Mesenteric fat pad (tissue), 1 donor: ENCODE data around the gene MESP2. TPM values are rescaled to one million over a fixed set of nuclear protein-coding genes. Genes with fewer than 3 reads are reported as not detected.

Experiments used
- DNase-seq: peaks from one replicate; pipeline ENCODE4 v3.0.0-alpha.2; 2020; ENCODE audit warnings: low spot score
- total RNA-seq: library from RNA; stranded (reverse); fragmentation: NEBNext Ultra II Directional; extraction: Animal tissue kit (Norgen Biotek cat#: 25700); gene quantifications from one replicate; pipeline ENCODE4 v1.2.1, GENCODE V29; 2021
- donor health status: DM: yes; HTN: yes; CAD: no.

MESP2 gene
- total RNA-seq, 1 donor from 2014 or later: 0.96 TPM

DNA sequence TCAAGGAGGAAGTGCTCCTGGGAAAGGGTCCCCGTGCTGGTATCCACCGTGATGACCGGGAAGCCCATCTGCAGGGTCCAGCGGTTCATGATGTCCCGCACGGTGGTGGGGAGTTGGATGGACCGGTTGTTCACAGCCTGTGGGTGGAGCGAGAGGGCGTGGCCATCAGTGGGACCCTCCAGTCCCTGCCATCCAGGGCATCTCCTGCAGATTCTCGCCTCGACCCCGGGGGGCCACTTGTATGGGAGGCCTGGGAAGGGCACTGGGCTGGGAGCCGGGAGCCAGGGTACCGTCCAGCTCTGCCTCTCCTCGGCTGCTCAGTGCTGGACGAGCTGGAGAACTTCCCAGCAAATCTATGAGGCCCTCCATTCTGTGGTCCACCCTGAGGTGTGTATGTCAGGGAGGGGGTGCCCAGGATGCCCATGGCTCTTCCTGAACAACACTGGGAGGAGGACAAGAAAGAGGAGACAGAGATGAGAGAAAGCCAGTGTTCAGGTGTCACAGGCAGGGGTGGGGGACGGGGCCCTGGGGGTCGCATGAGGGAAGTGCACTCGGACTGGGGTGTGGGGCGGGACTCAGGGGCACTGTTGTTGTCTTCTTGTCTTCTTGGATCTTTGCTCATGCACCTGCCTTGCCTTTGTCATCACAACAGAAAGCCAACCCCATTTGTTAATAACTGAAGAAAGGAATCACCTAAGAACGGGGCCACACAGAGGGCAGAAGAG, 25.5 kb downstream of the MESP2 start:
- DNase-seq: no peak

DNA sequence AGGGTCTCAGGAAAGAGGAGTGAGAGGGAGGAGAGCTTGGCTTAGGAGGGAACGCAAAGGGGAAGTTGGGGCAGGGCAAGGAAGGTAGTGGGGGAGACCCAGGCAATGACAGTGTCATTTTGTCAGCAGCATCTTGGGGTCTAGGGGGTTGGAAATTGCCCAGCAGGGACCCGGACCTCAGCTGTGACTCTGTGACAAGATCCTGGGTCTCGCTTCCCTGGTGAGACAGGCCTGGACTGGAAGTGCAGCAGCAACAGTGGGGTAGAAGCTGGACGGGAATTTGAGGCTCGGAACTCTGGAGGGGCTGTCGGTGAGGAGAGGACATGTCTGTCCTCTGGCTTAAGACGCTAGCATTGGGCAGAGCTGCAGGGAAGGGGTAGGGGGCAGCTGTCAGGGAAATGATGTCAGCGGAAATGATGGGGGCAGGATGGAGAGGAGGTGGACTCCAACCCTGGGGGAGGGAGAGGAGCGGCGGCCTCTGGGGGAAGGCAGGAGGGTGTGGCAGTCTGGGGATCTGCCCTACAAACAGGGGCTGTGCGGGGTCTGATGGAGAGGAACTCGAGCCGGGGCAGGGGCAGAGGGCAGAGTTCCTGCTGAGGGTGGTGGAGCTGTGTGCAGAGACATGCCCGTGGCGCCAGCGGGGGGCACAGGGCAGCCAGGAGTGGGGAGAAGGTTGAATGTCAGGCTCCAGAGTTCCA, 26.2 kb downstream of the MESP2 start:
- no peak for DNase-seq

DNA sequence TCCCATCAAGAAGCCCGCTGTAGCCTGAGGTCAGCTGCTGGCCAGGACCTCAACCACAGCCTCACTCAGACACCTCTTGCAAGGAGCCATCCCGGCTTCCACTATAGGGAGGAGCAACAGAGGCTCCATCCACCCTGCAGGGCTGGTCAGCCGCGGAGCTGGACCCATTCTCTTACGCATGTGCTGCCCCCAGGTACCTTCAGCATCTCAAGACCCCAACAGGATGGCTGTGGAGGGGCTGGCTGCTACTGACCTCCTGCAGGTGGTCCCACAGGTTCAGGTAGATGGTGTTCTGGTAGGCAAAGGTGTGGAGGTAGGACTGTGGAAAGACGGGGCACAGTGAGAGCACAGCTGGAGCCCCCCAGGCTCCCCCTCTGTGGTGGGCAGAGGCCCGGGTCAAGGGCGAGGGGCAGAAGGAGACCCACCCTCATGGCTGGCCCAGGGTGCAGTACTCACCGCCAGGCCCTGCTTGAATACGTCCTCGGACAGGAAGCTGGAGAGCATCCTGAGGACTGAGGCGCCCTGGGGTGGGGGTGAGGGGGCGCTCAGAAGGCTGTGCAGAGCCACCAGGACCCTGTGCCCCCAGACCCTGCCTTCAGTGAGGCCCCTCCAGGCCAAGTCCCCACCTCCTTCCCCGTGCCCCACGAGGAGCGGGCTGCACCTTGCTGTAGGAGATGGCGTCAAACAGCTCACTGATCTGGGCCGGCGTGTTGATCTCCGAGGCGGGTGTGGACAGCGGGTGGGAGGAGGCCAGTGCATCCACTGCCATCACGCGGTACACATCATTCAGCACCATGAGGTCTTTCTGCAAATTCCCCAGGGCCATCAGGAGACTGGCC, 27.1 kb downstream of the MESP2 start:
- no peak for DNase-seq

DNA sequence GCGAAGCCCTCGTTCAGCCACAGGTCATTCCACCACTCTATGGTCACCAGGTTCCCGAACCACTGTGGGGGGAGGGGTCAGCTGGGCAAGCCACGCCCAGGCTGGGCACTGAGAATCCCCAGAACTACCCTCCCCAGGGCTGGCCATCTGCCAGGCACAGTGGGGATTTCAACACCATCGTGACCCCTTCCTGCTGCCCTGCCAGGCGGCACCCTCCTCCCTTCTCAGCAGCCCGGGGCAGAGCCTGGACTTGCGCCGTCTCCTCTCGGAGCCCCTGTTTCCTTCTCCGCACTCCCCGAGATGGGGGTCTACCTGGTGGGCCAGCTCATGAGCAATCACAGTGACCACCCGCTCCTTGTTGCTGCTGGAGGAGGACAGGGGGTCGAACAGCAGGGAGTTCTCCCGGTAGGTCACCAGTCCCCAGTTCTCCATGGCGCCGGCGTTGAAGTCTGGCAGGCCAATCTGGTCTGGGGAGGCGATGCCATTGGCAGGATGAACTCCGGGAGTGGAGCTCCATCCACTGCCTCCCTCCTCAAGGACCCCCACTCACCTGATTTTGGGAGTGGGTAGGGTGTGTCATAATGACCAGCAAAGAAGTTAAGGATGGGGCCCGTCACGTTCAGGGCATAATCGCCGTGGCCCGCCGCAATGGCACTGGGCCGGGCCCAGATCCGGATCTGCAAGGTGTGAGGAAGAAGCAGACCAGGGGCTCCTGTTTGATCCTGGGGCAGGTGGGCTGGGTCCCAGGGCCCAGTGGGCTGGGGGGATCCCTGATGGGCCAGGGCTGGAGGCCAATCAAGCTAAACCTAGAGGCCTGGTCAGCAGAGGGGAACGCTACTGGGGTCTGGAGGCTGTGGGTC, 28.0 kb downstream of the MESP2 start:
- no peak for DNase-seq

DNA sequence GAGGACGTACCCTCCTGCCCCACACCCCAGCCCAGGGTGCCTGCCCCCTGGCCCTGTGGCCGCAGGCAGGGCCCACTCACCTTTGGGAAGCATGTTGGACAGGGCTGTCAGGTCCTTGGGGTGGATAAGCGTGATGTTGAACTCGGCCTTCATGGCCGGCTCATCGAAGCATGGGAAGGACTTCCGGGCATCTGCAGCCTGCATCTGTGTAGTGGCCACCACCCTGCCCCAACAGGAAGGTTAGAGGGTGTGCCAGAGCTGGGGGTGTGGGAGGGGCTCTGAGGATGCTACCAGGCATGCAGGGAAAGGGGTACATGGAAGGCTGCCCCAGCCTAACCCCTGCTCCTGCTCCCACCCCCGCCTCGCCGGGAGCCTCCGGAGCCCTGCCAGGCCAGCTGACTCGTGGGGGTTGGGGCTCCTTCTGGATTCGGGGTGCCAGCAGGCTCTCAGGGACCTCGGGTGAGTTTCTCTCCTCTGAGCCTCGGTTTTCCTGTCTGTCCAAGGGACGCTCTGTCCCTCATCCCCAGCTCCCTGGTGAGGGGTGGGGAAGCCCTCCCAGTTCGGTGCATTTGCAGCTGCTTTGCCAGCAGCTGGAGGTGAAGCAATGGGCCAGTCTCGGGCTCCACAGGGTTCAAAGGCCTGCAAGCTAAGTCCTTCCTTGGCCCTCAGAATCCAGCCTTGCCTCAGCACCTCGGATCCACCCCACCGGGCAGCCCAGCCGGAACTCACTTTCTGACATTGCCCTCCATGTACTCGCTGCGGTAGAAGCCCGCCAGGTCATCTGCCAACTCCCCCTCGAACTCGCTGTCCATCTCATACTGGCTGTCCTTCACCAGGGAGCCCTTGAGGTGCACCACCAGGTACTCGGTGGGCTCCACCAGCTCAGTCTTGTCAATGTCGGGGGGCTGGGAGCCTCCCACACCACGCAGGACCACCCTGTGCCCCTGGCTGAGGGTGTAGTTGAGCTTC, 29.4 kb downstream of the MESP2 start:
- no peak for DNase-seq

DNA sequence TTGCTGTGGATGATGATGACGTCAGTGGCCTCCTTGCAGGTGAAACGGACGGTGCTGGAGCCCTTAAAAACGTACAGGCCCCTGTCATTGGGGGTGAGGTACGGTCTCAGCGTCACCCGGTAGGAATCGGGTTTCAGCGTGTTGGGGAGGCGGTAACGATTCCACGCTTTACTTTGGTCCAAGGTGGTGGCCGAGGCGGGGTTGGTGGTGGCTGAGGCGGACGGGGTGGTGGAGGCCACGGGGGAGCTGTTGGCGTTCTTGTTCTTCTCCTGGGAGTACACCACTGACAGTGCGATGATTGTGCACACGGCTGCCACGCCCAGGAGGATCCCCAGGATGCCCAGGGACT, 30.1 kb downstream of the MESP2 start:
- DNase-seq: no peak

DNA sequence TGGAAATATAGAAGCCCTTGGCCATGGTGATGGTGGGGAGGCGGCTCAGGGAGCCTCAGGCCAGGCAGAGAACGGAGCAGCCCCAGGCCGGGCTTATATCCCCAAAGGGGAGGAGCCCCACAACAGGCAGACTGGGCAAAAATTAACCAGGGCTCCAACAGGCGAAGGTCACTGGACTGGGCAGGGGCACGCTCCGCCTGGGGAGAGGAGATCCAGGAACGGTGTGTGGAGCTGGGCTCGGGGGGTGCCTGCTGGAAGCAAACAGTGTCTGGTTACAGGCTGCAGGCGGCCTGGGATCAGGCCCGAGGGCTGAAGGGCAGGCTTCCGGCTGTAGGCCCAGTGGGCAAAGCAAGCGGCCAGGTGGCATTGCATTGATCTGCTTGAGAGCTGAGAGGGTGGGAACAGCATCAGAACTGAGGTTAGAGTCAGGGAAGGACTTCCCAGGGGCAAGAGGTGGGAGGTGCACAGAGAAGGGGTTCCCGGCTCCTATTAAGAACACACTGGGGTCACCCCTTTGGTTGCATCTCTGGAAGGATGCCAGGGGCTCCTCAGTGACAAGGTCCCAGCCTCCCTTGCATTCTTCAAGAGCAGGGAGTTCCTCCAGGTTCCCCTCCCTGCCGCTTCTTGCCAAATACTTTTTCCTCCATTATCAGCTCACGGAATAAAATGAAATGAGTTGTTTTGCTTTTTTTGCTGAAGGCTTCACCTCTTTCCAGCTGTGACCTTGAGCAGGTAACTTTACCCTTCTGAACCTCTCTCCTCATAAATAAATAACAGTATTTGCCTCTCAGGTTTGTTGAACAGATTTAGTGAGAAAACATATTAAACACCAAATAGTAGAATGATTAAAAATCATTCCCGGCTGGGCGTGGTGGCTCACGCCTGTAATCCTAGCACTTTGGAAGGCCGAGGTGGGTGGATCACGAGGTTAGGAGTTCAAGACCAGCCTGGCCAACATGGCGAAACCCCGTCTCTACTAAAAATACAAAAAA, 30.7 kb downstream of the MESP2 start:
- no peak for DNase-seq

DNA sequence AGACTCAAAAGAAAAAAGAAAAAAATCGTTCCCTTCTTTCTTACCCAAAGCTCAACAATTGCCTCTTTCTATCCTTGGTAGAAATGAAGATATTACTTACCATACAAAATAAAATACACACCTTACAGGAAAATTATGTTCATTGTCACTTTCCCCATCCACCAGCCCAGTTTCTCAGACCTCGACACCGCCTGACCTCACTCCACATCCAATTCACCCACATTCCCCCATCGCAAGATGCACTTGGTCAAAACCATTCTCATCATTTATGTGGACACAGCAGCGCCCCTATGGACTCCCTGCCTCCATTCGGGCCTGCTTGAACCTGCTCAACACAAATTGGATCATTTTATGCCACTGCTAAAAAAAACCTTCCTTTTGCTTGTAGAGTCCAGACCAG, 31.6 kb downstream of the MESP2 start:
- no peak for DNase-seq

DNA sequence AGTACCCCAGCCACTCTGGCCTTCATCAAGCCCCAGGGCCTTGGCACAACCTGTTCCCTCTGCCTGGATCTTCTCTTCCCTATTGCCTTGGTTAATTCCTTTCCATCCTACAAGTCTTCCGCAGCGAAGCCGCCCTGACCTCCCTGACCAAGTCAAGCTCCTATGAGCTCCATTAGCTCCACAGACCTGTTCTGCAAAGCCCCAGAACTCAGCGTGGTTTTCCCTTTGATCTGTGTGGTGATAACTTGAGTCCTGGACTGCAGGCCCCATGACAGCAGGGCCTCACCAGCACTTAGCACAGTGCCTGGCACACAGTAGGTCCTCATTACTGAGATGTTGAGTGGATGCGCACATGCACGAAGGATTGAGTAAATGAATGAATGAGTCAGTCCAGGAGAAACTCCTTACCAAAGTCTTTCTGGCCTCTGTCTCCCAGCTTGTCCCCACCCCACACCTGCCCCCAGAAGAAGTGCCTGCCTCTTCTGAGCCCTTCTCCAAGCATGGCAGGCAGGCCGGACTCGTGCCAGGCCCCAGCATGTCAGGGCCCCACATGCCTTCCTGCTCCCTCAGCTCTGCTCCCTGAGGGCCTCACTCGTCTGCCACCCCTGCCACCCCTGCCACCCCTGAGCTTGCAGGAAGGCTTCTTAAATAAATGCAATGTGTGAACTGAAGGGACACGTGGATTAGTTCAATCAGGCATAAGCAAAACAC, 32.2 kb downstream of the MESP2 start:
- no peak for DNase-seq

DNA sequence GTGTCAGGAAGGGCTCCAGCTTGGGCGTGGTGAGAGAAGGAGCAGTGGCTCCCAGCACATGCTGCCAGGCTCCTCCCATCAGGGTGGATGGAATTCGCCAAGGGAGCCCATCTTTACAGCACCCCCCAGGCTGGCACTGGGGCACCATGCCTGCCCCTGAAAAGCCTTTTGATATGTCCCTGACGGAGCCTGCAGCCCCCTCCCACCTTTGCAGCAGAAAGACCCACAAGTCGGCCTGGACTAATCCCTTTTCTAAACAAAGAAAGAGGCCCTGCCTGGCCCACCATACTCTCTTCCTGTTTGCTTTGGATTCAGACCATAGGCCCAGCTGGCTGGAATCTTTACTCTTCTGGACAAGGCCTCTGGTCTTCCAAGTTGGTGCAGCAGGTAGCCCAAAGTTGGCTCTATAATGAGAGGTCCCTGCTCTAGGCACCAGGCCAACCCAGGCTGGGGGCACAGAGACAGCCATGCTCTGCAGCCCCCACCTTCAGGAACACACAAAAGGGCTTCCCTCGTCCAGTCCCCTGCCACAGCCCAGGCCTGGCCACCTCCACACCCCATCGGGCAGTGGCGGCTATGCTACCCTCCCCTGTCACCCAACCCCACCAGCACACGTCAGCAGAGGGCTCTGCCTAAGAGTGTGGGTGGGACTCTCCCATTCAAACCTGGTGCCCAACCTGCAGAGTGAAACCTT, 33.1 kb downstream of the MESP2 start:
- no peak for DNase-seq

DNA sequence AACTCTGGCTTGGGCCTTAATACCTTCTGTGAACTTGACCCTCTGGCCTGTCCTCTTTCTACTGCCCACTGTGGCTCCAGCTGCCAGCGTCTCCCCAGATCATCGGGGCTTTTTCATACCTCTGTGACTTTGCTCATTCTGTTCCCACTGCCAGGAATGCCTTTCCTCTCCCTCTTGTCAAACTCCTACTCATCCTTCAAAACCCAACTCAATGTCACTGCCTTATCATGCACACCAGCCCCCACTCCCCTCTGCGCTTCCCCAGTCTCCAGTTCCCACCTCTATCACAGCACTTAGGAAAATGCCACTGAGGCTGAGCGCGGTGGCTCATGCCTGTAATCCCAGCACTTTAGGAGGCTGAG, 33.6 kb downstream of the MESP2 start:
- no peak for DNase-seq

DNA sequence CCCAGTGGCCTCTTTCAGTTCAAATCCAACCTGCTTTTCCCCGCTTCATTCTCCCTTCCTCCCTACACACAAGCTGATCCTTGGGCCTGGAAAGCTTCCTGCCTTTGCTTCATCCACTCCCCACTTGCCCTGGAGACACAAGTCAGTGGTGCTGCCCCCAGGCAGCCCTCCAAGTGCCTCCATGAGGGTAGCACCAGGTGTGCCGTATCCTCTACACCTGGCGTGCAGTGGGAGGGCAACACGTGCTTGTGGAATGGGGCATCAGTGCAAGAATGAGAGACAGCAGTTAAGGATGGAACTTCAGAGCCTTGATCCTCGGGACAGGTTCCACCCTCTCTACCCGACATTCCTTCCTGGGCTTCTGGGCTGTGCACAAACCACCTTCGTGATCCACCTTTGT, 34.7 kb downstream of the MESP2 start:
- no peak for DNase-seq

DNA sequence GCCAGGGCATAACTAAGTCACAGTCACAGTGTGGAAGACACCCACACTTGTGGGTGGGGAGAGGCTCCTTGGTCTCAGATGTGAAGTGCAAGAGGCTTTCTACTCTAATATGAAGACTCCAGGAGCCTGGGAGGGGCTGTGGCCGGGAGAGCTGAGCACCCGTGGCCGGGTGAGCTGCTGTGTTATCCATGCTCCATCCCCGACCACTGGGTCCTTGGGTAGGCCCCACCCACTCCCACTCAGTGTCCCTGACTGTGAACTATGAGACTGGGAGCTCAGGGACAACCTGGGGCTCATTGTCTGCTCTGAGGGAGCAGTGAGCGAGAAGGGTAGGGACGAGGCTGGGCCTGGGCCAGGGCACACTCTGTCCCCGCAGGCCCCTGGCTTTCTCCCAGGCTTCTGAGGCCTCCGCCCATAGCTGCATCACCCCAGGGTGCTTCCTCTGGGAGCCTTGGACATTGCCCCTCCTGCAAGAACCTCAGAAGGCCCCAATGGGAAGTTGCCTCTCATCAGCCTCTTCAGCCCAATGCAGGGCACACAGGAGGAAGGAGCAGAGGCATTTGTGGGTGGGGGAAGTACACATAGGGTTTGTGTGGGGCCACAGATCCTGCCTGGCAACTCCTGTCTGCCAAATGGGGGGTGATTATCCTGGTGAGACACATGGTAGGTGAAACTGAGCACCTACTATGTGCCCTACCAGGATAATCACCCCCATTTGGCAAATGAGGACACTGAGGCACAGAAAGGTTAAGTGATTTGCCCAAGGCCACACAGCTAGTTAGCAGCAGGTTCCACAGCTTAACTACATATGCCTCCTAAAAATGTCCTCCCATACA, 36.1 kb downstream of the MESP2 start:
- DNase-seq: peak; percentile 89

DNA sequence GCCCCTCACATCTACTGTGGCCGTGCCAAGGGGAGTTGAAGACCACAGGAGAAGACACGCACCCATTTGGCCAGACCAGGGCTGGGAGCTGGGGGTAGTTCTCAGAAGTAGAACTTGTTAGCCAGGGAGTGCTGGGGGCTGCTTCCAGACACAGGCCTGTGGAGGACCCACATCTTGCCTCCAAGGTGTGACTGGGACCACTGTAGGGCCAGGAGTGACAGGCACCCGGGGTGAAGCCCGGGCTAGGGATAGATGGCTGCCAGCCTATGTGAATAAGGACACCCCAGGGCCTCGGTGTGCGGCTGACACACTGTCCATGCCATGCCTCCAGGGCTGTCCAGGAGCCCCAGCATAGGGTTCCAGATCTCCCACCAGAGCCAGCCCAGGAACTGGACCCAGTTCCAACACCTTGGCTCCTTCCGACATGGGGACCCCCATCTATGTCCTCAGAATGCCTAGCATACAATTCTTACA, 36.8 kb downstream of the MESP2 start:
- peak; percentile 76 for DNase-seq

DNA sequence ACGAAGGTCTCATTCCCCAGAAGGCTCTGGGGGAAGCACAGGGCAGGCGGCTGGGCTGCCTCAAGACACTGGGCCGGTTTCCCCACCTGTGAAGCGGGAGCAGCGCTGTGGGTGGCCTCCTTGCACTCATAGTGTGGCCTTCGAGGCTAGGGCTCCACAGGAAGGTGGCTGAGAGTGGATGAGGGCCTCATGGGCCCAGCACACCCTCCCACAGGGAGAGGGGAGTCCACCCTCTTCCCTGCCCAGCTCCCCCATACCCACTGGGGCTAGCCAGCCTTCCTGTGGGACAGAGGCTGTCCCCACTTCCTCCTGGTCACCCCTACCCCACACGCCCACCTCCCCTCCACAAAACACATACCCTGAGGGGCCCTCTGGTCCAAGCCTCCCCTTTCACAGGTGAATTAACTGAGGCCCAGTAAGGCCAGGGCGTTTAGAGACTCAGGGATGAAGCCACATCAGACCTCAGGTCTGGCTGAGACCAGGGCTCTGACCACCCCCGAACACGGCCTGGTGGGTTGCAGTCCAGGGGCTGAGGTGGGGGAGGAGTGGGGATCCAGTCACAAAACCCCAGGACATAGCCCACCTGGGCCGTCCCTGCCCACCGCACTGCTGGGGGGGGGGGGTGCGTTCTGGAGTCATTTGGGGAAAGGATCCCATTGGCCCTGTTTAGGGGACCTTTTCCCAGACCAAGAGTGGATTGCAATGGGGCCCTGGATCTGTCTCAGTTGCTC, 37.4 kb downstream of the MESP2 start:
- peak; percentile 87 for DNase-seq
